GM18861 (cell line): ENCODE results near the gene NRAP.

ENCODE experiments used
- ATAC-seq: cut with Tn5 transposase; IDR thresholded peaks from one replicate; pipeline ENCODE4 v1.9.1; 2021; ENCODE audit not compliant: unreplicated experiment

NRAP gene, protein sequence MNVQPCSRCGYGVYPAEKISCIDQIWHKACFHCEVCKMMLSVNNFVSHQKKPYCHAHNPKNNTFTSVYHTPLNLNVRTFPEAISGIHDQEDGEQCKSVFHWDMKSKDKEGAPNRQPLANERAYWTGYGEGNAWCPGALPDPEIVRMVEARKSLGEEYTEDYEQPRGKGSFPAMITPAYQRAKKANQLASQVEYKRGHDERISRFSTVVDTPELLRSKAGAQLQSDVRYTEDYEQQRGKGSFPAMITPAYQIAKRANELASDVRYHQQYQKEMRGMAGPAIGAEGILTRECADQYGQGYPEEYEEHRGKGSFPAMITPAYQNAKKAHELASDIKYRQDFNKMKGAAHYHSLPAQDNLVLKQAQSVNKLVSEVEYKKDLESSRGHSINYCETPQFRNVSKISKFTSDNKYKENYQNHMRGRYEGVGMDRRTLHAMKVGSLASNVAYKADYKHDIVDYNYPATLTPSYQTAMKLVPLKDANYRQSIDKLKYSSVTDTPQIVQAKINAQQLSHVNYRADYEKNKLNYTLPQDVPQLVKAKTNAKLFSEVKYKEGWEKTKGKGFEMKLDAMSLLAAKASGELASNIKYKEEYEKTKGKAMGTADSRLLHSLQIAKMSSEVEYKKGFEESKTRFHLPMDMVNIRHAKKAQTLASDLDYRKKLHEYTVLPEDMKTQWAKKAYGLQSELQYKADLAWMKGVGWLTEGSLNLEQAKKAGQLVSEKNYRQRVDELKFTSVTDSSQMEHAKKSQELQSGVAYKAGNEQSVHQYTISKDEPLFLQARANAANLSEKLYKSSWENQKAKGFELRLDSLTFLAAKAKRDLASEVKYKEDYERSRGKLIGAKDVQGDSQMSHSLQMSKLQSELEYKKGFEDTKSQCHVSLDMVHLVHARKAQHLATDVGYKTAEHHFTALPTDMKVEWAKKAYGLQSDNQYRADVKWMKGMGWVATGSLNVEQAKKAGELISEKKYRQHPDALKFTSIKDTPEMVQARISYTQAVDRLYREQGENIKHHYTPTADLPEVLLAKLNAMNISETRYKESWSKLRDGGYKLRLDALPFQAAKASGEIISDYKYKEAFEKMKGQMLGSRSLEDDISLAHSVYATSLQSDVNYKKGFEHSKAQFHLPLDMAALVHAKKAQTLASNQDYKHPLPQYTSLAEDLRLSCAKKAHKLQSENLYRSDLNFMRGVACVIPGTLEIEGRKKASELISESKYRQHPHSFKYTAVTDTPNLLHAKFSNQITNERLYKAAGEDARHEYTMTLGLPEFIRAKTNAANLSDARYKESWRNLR (N-terminal part only)

DNA sequence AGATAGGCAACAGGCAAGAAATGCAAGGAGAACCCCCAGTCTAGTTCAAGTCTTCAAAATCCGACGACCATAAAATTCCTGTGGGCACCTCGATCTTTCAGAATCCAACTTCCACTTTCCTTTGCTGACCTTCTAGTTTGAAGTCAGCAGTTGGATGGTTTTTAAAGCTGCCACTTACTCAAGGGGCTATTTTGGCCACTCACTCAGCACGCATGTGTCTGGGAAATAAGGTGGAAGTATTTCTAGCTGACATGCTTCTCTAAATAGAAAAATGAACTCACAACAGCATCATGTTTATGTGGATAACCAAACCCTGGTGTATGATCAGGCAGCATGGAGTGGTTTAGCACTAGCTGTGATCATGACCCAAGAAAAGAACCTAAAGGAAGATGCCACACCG lies at the start of gene NRAP:
TSS of gene NRAP (minus strand) at position 134 of the 400 bp plus-strand sequence. CDS start 159 bp downstream, outside the sequence.
- ATAC-seq: no peak

DNA sequence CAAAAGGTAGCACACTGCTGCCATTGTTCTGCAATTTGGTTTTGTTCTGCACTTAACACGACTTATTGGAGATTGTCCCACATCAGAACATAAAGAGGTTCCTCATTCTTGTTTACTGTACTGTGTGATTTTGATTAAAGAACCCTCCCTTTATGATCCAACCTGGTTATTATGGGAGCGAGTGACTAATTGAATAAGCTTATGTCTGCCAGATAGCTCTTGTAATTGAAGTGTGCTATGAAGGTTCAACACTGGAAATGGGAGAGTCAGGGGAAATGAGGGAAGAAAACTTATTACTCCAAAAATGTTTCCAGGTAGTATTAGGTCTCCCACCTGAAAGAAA lies 49.8 kb upstream of the NRAP start:
- ATAC-seq: no peak

DNA sequence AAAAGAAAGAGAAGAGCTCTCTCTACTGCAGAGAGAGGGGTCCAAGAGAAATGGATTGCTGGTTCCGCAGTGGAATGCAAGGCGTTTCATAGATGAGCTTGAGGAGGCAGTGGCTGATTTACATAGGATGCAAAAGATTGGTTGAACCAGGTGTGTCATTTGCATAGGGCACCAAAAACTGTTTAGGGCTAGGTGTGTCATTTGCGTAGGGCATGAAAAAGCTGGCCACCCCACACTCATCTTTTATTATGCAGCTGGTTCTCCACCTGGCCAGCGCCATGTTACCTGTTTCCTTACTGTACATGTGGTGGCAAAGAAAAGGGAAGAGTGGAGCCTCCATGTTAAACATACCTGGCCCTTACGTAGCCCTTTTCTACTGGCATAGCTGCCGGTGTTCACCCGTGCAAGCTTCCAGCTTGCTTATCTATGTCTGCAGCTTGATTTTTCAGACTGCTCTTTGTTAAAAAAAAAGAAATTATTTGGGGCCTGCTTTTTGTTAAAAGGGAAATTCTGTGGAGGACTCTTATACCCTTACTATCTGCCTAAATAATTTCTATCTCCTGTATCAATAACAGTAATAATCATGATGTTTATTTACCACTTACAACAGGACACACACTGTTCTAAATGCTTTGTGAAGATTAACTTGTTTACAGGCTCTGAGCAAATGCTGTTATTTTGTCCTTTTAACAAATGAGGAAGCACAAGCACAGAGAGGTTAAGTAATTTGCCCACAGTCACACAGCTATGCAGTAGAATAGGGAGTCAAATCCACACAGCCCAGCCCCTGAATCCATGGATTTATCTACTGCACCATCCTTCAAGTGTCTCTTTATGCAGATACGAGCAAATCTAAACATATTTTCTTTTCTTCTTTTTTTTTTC lies 49.2 kb upstream of the NRAP start:
- ATAC-seq: no peak

DNA sequence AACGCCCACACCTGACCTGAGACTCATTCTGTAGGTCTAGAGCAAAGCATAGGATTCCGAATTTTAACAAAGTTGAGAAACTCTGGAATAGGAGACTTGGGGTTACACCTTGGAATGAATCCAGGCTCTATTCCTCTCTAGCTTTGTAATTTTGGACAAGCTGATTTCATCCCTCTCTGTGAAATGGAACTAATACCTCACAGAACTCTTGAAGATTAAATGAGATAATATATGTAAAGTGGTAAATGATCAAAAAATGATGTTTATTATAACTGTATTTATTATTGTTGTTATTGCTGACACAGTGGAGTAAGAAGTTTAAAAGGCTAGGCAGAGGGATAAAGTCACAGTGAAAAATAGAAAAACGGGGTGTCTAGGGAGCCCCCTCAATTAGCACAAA lies 48.2 kb upstream of the NRAP start:
- no peak for ATAC-seq

DNA sequence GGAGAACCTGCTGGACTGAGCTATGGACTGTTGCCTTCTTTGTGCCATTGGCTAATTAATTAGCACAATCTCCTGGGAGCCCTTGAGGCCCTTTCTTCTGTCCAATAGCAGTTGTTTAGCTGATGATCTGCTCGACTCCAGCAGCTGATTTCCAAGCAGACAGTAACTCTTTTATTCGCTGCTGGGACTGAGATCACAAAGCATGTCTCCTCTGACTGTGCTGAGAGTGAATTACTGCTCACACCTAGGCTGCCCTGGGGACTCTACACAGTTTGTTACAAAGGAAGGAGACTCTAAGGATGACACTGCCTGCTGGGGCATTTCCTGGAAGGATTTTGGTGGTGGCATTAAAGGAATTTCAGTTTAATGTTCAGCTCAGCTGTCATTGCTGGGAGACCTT lies 47.3 kb upstream of the NRAP start:
- ATAC-seq: no peak

DNA sequence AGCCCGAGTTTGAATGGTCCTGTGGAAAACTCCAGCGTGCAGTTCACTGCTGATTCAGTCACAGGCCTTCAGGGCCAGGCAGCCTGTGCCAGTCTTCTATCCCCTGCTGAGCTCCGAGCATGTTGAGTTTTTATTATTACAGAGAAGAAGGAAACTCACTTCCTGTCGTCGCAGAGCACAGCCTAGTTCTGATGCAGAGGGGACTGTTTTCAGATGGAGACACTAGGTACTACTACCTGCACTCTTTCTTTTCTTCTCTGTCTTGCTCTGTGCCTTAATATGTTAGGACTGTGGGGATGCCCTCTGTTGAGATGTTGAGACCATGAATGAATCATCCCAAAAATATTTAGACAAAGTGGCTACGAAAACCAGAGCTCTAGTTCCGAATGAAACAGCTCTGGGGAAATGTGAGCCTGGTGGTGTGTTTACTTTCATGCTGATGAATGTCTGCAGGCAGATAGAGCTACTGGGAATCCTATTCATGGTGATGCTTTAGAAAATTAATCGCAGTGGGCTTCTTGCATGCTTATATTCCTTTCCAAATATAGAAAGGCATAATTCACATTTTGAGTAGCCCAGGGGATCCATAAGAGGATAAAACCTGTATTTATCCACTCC lies 45.5 kb upstream of the NRAP start:
- ATAC-seq: no peak

DNA sequence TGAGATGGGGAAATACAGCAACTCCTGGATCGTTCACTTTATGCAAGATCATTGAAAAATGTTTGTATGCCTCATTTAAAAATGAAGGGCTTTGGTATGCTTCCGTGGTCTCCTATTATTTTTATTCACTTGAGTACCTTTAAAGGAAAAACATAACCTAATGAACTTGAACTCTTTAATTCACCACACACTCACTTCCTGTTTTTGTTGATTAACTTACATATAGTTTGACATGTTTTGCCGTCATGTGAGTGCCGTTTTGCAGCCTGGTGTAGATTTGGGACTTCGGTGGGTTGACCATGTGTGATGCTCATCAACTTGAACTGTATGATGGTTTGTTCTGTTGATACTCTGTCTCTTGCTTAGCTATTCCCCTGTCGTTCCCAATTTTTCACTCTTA lies 44.8 kb upstream of the NRAP start:
- no peak for ATAC-seq

DNA sequence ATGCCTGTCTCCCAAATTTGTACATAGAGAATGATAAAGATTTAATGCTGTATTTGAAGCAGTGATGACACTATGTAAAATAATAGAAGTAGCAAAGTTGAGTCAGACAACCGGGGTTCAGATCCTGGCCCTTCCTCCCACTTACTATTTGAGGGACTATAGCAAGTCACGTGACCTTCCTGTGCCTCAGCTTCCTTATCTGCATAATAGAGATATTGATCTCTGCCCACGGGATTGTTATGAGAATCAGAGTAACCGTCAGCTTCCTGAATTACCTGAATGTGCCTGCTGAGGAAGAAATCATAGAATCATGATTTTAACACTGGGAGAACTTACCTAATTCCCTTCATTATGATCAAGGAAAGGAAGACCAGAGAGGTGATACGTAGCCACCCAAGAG lies 42.8 kb upstream of the NRAP start:
- no peak for ATAC-seq

DNA sequence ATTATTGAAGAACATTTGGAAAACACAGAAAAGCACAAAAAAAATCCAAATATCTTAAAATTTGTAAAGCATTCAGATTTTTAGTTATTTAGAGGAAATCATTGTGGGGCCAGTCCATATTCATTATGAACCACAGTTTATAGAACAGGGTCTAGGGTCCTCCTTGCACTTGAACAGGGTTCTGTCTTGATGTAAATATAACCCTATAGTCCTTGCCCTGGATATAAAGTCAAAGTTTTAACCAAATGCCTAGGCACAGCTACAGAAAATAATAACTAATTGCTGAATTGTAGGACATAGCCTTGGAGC lies 41.5 kb upstream of the NRAP start:
- no peak for ATAC-seq

DNA sequence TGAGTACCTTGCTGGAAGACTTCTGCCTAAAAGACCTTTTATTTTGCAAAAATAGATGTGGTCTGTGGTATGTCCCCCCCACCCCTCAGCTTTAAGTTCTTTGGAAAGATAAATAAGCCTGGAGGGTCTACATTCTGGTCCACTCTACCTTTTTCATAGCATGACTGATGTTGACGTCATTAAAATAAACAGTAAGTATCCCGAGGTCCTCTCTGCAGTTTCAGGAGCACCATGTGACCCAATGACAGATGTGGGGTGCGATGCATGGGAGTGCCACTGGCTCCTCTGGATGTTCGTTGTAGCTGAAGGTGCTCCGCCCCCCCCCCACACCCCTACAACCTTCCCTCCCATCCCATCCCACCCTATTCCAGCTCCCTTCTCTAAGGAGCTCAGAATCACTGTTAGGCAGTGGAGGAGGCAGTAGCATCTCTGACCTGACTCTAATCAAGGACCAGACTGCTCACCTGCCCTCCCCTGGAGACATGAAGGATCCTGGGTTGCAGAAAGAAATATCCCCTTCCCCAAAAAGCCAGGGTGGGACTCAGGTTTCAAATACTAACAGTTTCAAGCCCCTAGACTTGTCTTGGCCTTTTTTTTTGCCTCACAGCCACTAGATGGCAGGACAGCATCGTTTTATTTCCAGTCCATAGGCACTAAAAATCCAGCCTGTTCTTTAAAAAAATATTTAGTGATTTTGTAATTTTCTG lies 40.9 kb upstream of the NRAP start:
- ATAC-seq: no peak

DNA sequence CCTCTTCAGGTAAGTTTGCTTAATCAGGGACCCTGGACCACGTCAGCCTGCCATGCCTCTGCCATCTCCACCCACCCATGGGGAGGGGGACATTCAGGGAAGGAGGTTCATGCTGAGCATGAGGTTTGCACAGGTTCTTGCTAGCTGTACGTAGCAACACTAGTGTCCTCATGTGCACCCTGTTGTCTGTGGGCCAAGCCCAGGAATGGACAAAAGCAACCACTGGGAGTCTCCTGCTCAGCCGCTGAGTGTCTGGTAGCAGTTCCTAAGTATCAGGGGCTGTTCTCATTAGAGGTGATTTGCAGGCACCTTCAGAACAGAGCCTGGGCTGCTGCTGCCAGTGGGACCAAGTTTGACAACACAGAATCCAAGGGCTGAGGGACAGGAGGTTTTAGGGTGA lies 33.8 kb upstream of the NRAP start:
- no peak for ATAC-seq

DNA sequence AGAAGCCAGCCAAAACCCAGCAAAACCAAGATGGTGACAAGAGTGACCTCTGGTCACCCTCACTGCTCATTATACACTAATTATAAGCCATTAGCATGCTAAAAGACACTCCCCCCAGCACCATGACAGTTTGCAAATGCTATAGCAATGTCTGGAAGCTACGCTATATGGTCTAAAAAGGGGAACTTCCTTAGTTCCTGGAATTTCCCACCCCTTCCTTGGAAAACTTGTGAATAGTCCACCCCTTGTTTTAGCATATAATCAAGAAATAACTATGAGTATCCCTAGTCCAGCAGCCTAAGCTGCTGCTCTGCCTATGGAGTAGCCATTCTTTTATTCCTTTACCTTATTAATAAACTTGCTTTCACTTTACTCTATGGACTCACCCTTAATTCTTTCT lies 31.9 kb upstream of the NRAP start:
- no peak for ATAC-seq

DNA sequence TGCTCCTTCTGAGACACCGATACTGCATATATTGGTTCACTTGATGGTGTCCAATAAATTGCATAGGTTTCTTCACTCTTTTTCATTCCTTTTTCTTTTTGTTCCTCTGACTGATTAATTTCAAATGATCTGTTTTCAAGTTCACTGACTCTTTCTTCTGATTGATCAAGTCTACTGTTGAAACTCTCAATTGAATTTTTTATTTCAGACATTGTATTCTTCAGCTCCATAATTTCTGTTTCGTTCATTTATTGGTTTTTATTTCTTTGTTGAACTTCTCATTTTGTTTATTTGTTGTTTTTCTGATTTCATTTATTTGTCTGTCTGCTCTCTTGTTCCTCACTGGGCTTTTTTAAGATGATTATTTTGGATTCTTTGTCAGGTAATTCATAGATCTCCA lies 29.5 kb upstream of the NRAP start:
- ATAC-seq: no peak

DNA sequence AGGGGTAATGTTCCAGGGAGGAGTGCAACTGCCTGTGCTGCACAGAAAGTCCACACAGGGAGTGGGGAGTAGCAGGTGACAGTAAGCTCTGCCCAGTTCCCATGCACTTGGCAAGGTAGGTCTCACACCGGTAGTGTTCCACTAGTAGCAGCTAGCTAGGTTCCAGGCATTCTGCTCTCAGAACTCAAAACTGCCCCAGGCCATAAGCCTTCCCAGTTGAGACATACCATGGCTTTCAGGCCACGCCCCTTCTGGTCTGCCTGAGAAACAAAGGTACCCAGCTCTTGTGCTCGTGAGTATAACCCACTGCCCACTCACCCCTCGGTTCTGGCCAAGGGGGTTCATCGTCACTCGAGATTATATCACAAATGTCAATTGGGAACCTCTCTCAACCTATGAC lies 28.4 kb upstream of the NRAP start:
- ATAC-seq: no peak

DNA sequence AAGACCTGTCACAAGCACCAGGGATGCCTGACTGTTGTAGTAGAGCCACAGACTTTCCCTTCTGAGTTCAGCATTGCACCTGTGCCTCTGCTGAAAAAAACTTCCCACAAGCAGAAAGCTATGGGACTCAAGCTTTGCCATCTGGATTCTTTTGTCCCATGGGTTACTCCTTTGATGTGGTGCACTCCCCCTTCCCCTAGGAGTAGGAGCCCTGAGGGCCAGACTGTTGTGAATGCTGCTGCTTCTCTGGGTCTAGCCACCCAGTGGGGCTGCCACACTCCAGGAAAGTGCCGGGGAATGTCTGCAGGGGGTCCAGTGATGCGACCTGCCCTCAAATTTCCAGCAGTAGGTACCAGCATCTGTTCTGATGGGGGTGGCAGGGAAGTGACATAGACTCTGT lies 27.5 kb upstream of the NRAP start:
- no peak for ATAC-seq

DNA sequence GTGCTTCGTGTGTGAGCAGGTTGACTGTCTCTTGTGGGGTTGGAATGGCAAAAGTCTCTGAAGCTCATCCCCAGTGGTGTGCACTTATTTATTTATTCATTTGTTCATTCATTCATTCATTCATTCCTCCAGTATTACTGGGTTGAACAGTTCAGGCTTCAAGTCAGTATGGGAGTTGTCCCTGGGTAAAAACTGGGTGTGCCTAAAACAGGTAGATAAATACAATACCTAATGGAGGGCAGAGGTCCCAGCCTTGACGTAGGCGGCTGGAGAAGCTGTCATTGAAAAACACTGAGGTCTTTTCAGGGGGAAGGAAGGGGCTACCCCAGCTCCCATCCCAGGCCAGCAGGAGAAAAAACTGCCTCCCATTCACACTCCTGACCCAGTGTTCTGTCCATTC lies 26.9 kb upstream of the NRAP start:
- ATAC-seq: no peak

DNA sequence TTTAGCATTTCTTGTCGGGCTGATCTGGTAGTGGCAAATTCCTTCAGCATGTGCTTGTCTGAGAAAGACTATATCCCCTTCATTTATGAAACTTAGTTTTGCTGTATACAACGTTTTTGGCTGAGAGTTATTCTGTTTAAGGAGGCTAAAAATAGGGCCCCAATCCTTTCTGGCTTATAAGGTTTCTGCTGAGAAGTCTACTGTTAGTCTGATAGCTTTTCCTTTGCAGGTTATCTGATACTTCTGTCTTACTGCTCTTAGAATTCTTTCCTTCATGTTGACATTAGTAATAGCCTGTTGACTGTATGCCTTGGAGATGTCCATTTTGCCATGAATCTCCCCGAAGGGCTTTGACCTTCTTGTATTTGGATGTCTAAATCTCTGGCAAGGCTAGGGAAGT lies 25.7 kb upstream of the NRAP start:
- ATAC-seq: no peak

DNA sequence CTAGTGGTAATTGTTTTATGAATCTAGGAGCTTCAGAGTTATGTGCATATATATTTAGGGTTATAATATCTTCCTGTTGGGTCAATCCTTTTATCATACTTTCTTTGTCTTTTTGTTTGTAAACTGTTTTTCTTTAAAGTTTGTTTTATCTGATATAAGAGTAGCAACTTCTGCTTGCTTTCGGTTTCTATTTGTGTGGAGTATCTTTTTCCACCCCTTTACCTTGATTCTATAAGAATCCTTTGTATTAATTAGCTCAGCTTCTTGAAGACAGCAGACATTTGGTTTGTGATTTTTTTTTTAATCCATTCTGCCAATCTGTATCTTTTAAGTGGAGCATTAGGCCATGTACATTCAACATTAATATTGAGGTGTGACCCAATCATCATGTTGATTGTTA lies 25.2 kb upstream of the NRAP start:
- no peak for ATAC-seq

DNA sequence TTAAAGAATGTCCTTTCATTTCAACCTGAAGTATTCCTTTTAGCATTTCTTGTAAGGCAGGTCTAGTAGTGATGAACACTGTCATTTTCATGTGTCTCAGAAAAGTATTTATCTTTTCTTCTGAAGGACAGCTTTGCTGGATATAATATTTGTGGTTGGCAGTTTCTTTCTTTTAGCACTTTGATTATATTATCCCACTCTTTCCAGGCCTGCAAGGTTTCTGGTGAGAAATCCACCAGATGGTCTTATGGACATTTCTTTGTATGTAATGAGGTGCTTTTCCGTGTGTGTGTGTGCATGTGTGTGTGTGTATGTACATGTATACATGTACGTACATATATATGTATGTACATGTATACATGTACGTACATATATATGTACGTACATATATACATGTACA lies 23.2 kb upstream of the NRAP start:
- ATAC-seq: no peak

DNA sequence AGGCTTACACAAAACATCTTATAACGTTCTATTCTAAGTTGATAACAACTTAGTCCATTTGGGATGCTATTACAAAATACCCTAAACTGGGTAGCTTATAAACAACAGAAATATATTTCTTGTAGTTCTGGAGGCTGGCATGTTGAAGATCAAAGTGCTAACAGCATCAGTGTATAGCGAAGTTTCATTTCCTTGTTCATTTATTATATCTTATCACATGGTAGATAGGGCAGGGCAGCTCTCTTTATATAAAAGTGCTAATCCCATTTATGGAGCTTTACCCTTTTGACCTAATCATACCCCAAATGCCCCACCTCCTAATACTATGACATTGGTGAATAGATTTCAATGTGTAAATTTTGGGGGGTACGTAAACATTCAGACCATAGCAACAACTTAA lies 22.2 kb upstream of the NRAP start:
- no peak for ATAC-seq
